CD4-positive, alpha-beta T cell treated with Interleukin-17A for 4 hours (primary cell): Measurements from ENCODE around the gene S1PR2.

Experiments used
- DNase-seq: peaks from one replicate; pipeline ENCODE4 v3.0.0-alpha.2; 2020; ENCODE audit warnings: mixed read lengths

Gene S1PR2, protein sequence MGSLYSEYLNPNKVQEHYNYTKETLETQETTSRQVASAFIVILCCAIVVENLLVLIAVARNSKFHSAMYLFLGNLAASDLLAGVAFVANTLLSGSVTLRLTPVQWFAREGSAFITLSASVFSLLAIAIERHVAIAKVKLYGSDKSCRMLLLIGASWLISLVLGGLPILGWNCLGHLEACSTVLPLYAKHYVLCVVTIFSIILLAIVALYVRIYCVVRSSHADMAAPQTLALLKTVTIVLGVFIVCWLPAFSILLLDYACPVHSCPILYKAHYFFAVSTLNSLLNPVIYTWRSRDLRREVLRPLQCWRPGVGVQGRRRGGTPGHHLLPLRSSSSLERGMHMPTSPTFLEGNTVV

GRCh38 chr19:10230861-10231611 is at the start of gene S1PR2:
TSS of gene S1PR2 (minus strand) at chr19:10231331. CDS start at chr19:10224905, 6,426 bp downstream.
- peak; percentile 75 for DNase-seq

DNA sequence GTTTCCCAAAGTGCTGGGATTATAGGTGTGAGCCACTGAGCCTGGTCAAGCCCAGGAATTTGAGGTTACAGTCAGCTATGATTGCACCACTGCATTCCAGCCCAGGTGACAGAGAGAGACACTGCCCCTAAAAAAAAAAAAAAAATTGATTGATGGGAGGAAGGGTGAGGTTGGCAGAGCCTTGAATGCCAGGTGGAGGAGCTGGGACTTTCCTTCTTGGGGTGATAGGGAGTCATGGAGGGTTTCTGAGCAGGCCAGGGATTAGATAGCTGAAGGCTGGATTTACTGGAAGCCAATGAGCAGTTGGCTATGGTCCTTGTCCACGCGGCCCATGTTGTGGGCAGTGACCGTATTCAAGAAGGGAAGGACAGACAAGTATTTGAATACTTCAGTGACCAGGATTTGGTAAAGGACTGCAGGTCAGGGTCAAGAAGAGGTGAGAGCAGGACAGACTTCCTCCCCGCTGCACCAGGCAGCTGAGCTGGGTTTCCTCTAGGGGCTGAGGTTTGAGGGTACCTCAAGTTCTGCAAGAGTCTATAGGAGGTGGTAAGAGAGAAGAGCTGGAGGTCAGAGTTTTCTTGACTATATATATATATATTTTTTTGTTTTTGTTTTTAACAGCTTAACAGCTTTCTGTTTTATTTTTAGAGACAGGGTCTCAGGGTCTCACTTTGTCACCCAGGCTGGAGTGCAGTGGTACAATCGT is 48.8 kb upstream of the S1PR2 start:
- DNase-seq: no peak

GRCh38 chr19:10278935-10279334 is 47.8 kb upstream of the S1PR2 start:
- DNase-seq: no peak

DNA sequence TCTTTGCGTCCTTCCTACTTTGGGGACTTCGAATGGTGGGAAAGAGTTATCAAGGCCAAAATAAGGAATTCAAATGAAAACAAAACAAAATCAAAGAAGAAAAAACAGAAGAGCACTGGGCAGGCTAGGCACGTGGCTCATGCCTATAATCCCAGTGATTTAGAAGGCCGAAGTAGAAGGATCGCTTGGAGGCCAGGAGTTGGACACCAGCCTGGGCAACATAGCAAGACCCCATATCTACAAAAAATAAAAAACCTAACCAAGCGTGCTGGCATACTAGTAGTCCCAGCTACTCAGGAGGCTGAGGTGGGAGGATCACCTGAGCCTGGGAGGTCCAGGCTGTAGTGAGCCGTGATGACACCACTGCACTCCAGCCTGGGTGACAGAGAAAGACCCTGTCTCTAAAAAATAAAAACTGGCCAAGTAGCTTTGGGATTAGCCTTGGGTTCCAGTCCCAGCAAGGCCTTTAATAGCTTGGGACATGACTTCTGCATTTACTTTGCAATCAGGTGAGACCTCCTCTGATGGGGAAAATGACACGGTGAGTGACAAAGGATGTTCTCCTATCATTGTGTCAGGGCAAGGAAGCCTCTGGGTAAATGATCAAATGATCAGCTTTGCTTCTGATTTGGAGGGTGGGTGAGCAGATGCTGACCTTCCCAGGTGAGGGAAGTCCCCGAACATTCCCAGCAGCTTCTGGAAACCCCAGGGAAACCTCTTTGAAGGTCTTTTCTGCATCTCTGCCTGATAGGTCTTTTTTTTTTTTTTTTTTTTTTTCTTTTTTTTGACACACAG is 46.9 kb upstream of the S1PR2 start:
- no peak for DNase-seq

GRCh38 chr19:10274589-10274988 is 43.5 kb upstream of the S1PR2 start:
- no peak for DNase-seq

DNA sequence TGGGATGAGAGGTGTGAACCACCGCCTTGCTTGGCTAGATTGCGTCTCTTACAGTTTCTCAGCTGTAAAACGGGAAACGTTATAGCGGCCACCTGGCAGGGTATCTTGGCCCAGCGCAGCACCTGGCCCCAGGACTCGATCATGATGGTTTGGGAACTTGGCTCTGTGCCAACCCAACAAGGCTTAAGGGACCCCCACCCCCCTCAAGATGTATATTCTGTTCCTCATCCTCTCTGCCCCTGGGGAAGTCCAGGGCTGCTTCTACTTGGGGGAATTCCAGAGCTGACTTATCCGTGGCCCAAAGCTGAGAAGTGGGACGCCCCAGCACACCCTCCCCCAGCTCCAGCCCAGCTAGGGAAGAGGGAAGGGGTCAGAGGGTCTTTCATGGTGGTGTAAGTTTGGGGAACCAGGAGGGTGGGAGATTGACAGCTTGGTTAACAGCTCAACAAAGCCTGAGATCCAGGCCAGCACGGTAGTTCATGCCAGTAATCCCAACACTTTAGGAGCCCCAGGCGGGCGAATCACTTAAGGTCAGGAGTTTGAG is 40.5 kb upstream of the S1PR2 start:
- peak; percentile 28 for DNase-seq

DNA sequence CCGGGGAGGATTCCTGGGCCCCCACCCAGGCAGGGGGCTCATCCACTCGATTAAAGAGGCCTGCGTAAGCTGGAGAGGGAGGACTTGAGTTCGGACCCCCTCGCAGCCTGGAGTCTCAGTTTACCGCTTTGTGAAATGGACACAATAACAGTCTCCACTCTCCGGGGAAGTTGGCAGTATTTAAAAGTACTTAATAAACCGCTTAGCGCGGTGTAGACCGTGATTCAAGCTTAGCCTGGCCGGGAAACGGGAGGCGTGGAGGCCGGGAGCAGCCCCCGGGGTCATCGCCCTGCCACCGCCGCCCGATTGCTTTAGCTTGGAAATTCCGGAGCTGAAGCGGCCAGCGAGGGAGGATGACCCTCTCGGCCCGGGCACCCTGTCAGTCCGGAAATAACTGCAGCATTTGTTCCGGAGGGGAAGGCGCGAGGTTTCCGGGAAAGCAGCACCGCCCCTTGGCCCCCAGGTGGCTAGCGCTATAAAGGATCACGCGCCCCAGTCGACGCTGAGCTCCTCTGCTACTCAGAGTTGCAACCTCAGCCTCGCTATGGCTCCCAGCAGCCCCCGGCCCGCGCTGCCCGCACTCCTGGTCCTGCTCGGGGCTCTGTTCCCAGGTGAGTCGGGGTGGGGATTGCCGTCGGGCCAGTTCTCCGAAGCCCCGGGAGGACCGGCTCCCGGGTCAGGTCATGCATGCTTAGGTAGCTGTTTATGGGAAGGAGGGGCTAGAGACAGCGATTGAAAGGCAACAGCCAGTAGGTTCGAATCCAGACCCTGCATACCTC is 39.7 kb upstream of the S1PR2 start, which contains the start of gene ICAM1:
TSS of gene ICAM1 (plus strand) at position 505 of the 779 bp plus-strand sequence. CDS start at position 545, 40 bp downstream.
- peak; percentile 77 for DNase-seq

GRCh38 chr19:10270180-10270615 is 39.1 kb upstream of the S1PR2 start:
- DNase-seq: peak; percentile 70

- peak; percentile 91 for DNase-seq
Observed at GRCh38 chr19:10269333-10270179, 38.4 kb upstream of the S1PR2 start.

- no peak for DNase-seq
Observed at GRCh38 chr19:10268071-10268470, 36.9 kb upstream of the S1PR2 start.

GRCh38 chr19:10266706-10267105 is 35.6 kb upstream of the S1PR2 start:
- no peak for DNase-seq

GRCh38 chr19:10262771-10263170 is 31.6 kb upstream of the S1PR2 start:
- no peak for DNase-seq

DNA sequence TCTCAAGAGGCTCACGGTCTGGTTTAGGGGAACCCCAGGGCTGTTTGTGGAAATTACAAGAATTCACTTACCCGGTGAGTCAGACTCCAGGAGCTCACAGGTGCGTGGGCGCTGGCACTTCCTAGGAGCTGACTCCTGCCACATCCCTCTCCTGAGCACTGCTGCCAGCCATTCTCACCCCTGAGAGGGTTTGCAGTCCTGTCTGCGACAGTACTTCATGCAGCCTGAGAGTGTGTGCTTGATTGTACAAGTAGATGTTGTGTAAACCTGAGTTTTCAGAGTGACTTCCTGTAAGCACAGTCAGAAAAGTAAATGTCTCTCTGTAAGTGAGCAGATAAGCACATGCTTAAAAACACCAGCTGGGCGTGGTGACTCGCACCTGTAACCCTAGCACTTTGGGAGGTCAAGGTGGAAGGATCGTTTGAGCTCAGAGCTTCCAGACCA is 29.0 kb upstream of the S1PR2 start:
- DNase-seq: peak; percentile 19

- DNase-seq: peak; percentile 89
Observed at GRCh38 chr19:10259162-10259905, 28.2 kb upstream of the S1PR2 start.

GRCh38 chr19:10258080-10258710 is 27.1 kb upstream of the S1PR2 start:
- no peak for DNase-seq

GRCh38 chr19:10256970-10257615 is 26.0 kb upstream of the S1PR2 start:
- no peak for DNase-seq

DNA sequence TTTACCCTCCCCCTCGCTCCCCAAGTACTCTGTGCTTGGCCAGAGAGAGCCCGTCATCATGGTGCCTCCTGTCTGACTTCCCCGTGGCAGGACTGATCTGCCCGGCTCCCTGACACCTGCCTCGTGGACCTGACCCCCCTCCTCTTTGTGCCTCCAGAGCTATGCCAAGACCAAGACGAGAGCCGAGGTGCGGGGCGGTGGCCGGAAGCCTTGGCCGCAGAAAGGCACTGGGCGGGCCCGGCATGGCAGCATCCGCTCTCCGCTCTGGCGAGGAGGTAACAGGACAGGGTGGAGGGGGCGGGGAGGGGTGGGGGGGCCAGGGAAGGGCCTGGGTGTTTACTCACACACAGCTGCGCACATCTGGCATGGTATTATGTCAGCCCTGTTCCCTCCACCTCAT is 25.4 kb upstream of the S1PR2 start:
- no peak for DNase-seq

DNA sequence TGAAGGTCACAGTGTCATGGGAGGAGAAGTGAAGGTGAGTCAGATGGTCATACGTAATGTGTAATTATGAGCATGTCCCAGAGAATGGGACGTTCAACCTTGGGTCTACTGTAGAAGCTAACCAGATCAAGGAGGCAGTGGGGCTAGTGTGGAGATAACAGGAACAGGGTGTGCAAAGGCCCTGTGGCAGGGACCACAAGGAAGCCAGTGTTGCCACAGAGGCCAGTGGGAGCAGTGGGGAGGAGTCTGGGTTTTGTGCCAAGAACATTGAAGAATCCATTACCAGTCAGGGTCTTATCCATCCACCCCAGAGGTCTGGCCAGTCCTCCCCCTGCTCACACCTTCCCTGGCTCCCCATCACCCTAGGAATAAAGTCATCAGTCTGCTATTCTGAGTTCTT is 24.2 kb upstream of the S1PR2 start:
- no peak for DNase-seq

DNA sequence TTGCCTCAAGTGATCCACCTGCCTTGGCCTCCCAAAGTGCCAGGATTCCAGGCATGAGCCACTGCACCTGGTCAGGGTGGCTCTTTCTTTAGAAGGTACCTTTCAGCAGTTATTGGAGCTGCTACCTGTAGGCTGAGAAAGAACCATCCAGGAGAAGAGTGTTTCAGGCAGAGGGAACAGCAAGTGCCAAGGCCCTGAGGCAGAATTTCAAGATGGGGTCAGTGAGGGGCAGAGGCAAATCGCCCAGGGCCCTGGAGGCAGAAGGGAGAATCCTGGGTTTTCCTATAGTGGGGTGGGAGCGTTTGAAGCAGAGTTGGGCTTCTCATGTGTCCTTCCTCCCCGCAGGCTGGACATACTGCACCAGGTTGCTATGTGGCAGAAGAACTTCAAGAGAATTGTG is 23.1 kb upstream of the S1PR2 start:
- DNase-seq: no peak
